Bronchial smooth muscle cell (primary cell): Measurements from ENCODE around the gene AFF2. TPM values are rescaled to one million over a fixed set of nuclear protein-coding genes. Genes with fewer than 3 reads are reported as not detected.

ENCODE experiments used
- total RNA-seq: library from RNA; depleted of rRNA; stranded (reverse); fragments of >200 nt; gene quantifications from 2 replicates; pipeline ENCODE4 v1.2.1, GENCODE V29; 2014

Gene AFF2
- 0.79 TPM in 1 of 2 replicates, not detected in the other for total RNA-seq

DNA sequence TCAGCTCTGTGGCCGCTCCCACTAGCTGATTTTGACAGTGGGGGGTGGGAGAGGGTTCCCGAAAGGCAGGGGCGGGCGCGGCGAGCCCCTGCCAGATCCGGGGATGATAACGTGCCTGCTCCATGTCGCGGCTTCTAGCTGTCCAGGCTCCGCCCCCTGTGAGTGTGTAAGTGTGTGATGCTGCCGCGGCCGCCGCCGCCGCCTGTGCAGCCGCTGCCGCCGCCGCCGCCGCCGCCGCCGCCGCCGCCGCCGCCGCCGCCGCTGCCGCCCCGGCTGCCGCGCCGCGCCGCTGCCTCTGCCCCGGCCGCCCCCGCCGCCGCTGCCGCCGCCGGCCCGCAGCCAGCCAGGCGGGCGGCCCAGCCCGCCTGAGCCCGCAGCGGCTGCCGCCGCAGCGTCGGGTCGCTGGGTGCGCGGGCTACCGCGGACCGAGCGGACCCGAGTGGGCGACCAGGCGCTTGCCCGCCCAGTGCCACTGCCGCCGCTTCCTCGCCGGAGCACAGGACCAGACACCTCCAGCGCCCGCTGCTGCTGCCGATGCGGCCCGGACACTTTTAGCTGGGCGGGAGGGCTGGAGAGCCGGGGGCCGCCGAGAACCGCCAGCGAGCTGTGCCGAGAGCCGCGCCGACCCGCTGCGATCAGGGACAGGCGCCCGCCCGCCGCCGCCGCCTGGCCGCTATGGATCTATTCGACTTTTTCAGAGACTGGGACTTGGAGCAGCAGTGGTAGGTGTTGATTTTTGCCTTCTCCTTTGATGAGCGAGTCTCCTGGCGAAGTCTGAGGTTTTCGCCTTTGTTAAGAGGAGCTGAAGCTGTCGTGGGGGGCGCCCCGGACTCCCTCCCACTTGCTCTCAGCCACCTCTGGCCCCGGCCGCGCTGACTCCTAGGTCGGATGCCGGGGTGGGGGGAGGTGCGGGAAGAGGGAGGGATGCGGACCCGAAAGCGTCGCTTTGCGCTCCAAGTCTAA is at the start of gene AFF2:
Gene AFF2, plus strand, starts transcription at position 195 of the 963 bp plus-strand sequence. Its CDS starts 481 bp downstream, at position 676.

